ENCODE measurements around the gene MAGI2.
"Not testable (repeated sequence)": the region's sequence is repeated elsewhere in the genome, so short reads cannot be mapped to it uniquely, and the experiment has no call there.

The MAGI2 gene

GRCh38 chr7:78006063-78006755 lies 1447.3 kb downstream of the MAGI2 start:
- no peak for DNase-seq

DNA sequence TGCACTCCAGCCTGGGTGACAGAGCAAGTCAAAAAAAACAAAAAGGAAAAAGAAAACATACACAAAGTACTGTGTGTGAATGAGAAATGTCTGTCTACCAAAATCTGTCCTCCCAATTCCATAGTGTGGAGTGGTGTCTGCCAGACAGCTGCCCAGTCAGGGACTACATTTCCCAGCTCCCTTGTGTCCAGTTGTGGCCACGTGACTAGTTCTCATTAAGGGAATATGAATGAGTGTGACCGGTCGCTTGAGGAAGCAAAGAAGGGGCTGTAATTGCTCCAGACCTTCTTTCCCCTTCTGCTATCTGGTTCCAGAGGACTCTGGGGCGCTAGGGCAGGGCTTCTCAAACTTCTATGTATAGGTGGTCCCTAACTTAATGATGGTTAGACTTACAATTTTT lies 1450.8 kb downstream of the MAGI2 start:
- DNase-seq = no peak

GRCh38 chr7:78002021-78002420 lies 1451.4 kb downstream of the MAGI2 start:
- DNase-seq = no peak

GRCh38 chr7:77999168-77999567 lies 1454.3 kb downstream of the MAGI2 start:
- not testable (repeated sequence) for DNase-seq

DNA sequence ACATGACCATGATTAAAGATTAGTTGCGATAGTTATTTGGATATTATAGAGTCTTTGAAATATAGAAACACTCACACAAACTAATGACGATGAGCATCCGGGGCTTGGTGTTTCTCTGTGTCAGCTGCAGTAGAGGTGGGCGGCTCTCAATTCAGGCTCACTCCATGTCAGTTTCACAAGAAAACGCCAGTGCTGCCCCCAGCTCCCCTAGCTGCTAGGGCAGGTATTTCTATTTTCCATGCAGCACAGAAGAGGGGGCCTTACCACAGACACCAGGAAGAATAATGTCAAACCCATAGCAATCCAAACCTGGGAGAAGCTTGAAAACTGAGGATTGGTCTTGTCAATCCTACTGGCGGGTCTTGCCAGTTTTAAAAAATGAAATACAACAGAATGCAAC lies 1457.8 kb downstream of the MAGI2 start:
- DNase-seq = no peak

DNA sequence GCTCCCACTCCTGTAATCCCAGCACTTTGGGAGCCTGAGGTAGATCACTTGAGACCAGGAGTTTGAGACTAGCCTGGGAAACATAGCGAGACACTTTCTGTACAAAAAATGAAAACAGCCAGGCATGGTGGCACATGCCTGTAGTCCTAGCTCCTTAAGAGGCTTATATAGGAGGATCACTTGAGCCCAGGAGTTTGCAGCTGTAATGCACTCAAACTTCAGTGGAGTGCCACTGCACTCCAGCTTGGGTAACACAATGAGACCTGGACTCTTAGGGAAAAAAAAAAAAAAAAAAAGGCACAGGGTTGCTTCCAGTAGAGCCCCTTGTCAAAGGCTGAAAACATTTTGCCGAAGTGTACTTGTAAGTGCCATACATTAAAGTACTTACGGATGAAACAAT lies 1459.6 kb downstream of the MAGI2 start:
- no peak for DNase-seq

- no peak for DNase-seq
Measured at GRCh38 chr7:77991656-77992055, 1461.8 kb downstream of the MAGI2 start.

DNA sequence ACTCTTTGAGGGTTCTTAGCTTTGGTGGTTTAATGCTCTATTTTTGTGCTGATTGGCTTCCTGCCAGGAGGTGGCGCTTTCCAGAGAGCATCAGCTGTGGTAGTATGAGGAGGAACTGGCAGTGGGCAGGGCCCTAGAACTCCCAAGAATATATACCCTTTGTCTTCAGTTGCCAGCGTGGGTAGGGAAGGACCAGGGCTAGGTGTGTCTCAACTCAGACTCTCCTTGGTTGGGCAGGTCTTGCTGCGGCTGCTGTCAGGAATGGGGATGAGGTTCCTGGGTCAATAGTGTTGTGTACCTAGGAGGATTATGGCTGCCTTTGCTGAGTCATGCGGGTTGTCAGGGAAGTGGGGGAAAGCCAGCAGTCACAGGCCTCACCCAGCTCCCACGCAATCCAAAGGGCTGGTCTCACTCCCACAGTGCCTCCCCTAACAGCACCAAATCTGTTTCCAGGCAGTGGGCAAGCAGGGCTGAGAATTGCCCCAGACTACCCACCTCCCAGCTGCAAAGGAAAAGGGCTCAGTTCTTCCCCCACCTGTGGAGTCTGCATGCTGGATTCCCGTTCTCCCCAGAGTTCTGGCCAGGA lies 1463.4 kb downstream of the MAGI2 start:
- DNase-seq = peak; percentile 44

- DNase-seq = no peak
Measured at GRCh38 chr7:77985974-77986339, 1467.5 kb downstream of the MAGI2 start.

GRCh38 chr7:77985232-77985973 lies 1468.1 kb downstream of the MAGI2 start:
- DNase-seq = no peak

- no peak for DNase-seq
Measured at GRCh38 chr7:77983973-77984372, 1469.5 kb downstream of the MAGI2 start.

DNA sequence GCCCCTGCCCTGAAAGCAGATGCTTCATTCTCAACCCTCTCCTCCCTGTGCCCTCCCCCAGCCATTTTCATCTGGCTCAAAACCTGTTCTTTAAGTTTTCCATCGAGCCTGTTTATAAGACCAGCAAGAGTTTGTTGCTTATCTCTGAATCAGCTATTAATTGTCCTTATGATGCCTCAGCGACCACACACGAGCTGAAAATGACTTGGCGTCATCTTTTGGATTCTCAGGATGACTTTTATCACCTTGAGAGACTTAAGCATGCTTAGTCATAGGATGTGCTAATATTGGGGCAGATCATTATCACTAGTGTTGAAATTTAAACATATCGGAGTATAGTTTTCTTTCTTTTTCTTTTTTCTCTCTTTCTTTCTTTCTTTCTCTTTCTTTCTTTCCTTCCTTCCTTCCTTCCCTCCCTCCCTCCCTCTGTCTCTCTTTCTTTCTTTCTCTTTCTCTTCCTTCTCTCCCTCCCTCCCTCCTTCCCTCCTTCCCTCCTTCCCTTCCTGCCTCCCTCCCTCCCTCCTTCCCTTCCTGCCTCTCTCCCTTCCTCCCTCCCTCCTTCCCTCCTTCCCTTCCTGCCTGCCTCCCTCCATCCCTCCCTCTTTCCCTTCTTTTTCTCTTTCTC lies 1470.4 kb downstream of the MAGI2 start:
- DNase-seq = peak; percentile 46

DNA sequence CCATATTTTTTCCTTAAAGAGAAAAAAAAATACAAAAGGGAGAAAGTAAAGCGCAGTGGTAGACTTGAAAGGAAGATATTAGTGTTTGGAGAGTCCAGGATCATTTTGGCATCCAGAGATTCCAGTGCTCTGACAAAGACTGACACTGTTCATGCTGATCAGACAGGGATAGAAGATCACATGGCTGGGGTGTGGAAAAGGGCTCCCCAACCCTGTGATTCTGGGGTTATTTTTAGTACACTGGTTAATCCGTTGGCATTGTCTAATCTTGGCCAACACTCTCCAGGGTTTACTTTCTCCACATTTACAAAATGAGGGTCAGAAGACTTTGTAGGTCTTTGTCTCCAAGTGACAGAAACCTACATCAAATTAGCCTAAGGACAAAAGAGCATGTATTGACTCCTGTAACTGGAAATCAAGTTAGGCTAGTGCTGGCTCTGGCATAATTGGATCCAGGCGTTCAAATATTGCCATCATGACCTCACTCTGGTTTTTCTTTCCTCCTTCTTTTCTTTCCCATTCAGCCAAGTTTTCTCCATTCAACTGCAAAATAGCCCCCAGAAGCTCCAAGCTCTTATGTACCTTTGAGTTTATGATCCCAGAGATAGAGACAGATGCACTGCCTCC lies 1473.3 kb downstream of the MAGI2 start:
- no peak for DNase-seq

DNA sequence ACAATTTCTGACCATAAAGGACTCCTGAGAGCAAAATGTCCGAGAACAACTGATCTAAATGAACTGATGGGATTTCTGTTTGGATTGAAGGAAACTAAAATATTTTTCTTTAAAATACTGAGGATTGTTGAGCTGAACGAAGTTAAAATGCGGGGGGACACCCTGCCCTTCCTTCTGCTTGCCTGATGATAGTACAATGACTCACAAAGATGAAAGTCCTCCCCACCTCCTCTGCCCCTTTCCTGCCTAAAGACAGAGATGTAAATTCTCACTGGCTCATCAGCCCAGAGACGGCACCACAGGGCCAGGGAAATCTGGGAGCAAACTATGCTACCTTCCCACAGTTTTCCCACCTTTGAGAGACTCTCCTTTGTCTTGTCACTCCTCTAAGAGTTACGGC lies 1474.2 kb downstream of the MAGI2 start:
- DNase-seq = no peak

GRCh38 chr7:77975672-77976480 lies 1477.6 kb downstream of the MAGI2 start:
- no peak for DNase-seq

- no peak for DNase-seq
Measured at GRCh38 chr7:77971726-77972125, 1481.7 kb downstream of the MAGI2 start.

- no peak for DNase-seq
Measured at GRCh38 chr7:77967429-77967828, 1486.0 kb downstream of the MAGI2 start.

All from stimulated activated CD4-positive, alpha-beta T cell treated with anti-CD3 and anti-CD28 coated beads, Interleukin-15, amount 100 ng/mL, for 24 hours (primary cell).